CD4-positive, alpha-beta T cell (primary cell): ENCODE data around the gene RAD18. TPM values are rescaled to one million over a fixed set of nuclear protein-coding genes. Genes with fewer than 3 reads are reported as not detected.
A peak's percentile ranks its signal among the peaks of the same experiment; 100 is the strongest.

Experiments used
- ATAC-seq: fragments of 200-7000 bp; cut with Tn5 transposase; one replicate; pipeline ENCODE4 v1.10.0; 2022; ENCODE audit warnings: mild to moderate bottlenecking; ENCODE audit not compliant: poor library complexity
- CTCF ChIA-PET: fragments of 350-600 bp; sonication (Branson Sonifier 250); formaldehyde crosslinking; loops from one replicate; lab custom pipeline; 2021; ENCODE audit warnings: antibody characterized with exemption, inconsistent platforms; lab: Charles Lee
- POLR2A ChIA-PET: fragments of 350-600 bp; sonication (Branson Sonifier 250); formaldehyde crosslinking; loops from one replicate; lab custom pipeline; 2021; ENCODE audit warnings: antibody characterized with exemption, inconsistent platforms; lab: Charles Lee
- DNase-seq, 14 experiments: peaks; one replicate each; pipeline ENCODE4 v3.0.0-alpha.2; 2013 to 2020; ENCODE audit warnings: mixed read lengths in 2 of 14
- H3K27ac ChIP-seq, 2 donors: one replicate each; pipeline versions ENCODE4 v1.5.1 to v1.7.0; 2013; ENCODE audit warnings: low read length in 2 of 2, low read depth in 1 of 2, mild to moderate bottlenecking in 1 of 2
- H3K27me3 ChIP-seq, 2 experiments: 1 replicate in 1 of 2; 2 replicates in 1 of 2; pipeline versions ENCODE4 v1.6.1 to v1.7.0; 2013; ENCODE audit warnings: low read length in 2 of 2, control low read depth in 1 of 2, mild to moderate bottlenecking in 1 of 2, moderate library complexity in 1 of 2; ENCODE audit not compliant: insufficient read depth in 2 of 2, control insufficient read depth in 1 of 2
- H3K36me3 ChIP-seq: one replicate; pipeline ENCODE4 v1.6.1; 2013; ENCODE audit warnings: low read length, control low read depth; ENCODE audit not compliant: insufficient read depth
- H3K4me1 ChIP-seq: one replicate; pipeline ENCODE4 v1.6.1; 2013; ENCODE audit warnings: low read length, control low read depth; ENCODE audit not compliant: insufficient read depth
- H3K4me3 ChIP-seq: one replicate; pipeline ENCODE4 v1.5.1; 2013; ENCODE audit warnings: mild to moderate bottlenecking, low read length, moderate library complexity
- H3K9me3 ChIP-seq, 2 experiments: 1 replicate in 1 of 2; 2 replicates in 1 of 2; pipeline versions ENCODE4 v1.6.1 to v1.7.0; 2013; ENCODE audit warnings: low read length in 2 of 2, mild to moderate bottlenecking in 2 of 2, control low read depth in 1 of 2, moderate library complexity in 1 of 2; ENCODE audit not compliant: control insufficient read depth in 1 of 2, insufficient read depth in 1 of 2
- H3K27ac Mint-ChIP-seq: one replicate; pipeline ENCODE4 v1.8.0; 2020; ENCODE audit warnings: mixed read lengths
- H3K27me3 Mint-ChIP-seq: one replicate; pipeline ENCODE4 v1.8.0; 2021; ENCODE audit warnings: mixed read lengths
- H3K36me3 Mint-ChIP-seq: one replicate; pipeline ENCODE4 v1.8.0; 2021; ENCODE audit warnings: low read depth, mixed read lengths
- H3K4me1 Mint-ChIP-seq: one replicate; pipeline ENCODE4 v1.8.0; 2021; ENCODE audit warnings: low read depth, mixed read lengths
- H3K4me3 Mint-ChIP-seq: one replicate; pipeline ENCODE4 v1.8.0; 2020; ENCODE audit warnings: mild to moderate bottlenecking, mixed read lengths
- H3K9me3 Mint-ChIP-seq: one replicate; pipeline ENCODE4 v1.8.0; 2020; ENCODE audit warnings: mixed read lengths
- intact Hi-C, 2 experiments: fragments of 100-400 bp; cut with DNase I in 1 of 2; cut with micrococcal nuclease in 1 of 2; formaldehyde crosslinking; loops; one replicate each; pipeline versions ENCODE4 v1.15.1 to v1.9.0; 2023 to 2025; cut with DNase I, micrococcal nuclease
- polyA plus RNA-seq, 2 donors: library from polyadenylated mRNA; unstranded; fragments of 120-200 nt; gene quantifications; one replicate each; pipeline ENCODE4 v1.2.1, GENCODE V29; 2013
- total RNA-seq, 174 experiments: library from RNA in 2 of 174; stranded (reverse) in 2 of 174; gene quantifications; one replicate each; pipeline ENCODE4 v1.2.3 and lab custom pipeline; 2021 to 2026
- TF ChIP-seq, protein P1 (sequence below): fragments of 200-600 bp; IDR thresholded peaks from one replicate; pipeline ENCODE4 v1.8.0; 2022; ENCODE audit warnings: antibody characterized with exemption, mild to moderate bottlenecking

RAD18 gene, protein sequence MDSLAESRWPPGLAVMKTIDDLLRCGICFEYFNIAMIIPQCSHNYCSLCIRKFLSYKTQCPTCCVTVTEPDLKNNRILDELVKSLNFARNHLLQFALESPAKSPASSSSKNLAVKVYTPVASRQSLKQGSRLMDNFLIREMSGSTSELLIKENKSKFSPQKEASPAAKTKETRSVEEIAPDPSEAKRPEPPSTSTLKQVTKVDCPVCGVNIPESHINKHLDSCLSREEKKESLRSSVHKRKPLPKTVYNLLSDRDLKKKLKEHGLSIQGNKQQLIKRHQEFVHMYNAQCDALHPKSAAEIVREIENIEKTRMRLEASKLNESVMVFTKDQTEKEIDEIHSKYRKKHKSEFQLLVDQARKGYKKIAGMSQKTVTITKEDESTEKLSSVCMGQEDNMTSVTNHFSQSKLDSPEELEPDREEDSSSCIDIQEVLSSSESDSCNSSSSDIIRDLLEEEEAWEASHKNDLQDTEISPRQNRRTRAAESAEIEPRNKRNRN
- total RNA-seq = 10 to 100 TPM in 1 of 2 experiments, 1 to 10 TPM in 1; 9.6 to 10.0 TPM
- 8.6 TPM for polyA plus RNA-seq (2013, experiment 1 of 2)
- polyA plus RNA-seq (2013, experiment 2 of 2) = 7.3 TPM
- total RNA-seq (lab: John Stamatoyannopoulos, UW) = 14.1 to 98.0 (median 27.1) reads per million in 172 experiments

GRCh38 chr3:8963137-8963853 lies at the start of gene RAD18:
Gene RAD18, minus strand, starts transcription at chr3:8963472. Its CDS starts 87 bp downstream, at chr3:8963385.
- peak within 1 kb of the TSS; percentile 80 to 92 for H3K27ac ChIP-seq
- peaks cover 15% of the 10 kb centered on the region for H3K4me1 ChIP-seq
- no peaks in the 10 kb centered on the region for H3K9me3 ChIP-seq
- Mint-ChIP-seq H3K9me3 (no peaks in the 10 kb centered on the region), H3K36me3 (peaks cover 19% of the 10 kb centered on the region), H3K27me3 (peaks cover 1% of the 10 kb centered on the region), H3K4me3 (peak within 1 kb of the TSS; percentile 97), H3K27ac (peak within 1 kb of the TSS; percentile 95), H3K4me1 (peaks cover 43% of the 10 kb centered on the region)
- CTCF ChIA-PET = no interaction called here
- ATAC-seq (peak; percentile 93), DNase-seq (peak; percentile 87 to 96 (median 90))
- no peaks in the 10 kb centered on the region for H3K36me3 ChIP-seq
- H3K27me3 ChIP-seq = no peaks in the 10 kb centered on the region
- H3K4me3 ChIP-seq = peak within 1 kb of the TSS; percentile 88
- POLR2A ChIA-PET = interaction anchor here (0.6 to 2.7 kb wide), 4 partner anchors 243 to 686 kb away, joined by 3 to 10 read pairs (median 3); partner anchors contain the start of genes MTMR14 and THUMPD3
- TF ChIP-seq, protein P1, sequence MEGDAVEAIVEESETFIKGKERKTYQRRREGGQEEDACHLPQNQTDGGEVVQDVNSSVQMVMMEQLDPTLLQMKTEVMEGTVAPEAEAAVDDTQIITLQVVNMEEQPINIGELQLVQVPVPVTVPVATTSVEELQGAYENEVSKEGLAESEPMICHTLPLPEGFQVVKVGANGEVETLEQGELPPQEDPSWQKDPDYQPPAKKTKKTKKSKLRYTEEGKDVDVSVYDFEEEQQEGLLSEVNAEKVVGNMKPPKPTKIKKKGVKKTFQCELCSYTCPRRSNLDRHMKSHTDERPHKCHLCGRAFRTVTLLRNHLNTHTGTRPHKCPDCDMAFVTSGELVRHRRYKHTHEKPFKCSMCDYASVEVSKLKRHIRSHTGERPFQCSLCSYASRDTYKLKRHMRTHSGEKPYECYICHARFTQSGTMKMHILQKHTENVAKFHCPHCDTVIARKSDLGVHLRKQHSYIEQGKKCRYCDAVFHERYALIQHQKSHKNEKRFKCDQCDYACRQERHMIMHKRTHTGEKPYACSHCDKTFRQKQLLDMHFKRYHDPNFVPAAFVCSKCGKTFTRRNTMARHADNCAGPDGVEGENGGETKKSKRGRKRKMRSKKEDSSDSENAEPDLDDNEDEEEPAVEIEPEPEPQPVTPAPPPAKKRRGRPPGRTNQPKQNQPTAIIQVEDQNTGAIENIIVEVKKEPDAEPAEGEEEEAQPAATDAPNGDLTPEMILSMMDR = no peak
- intact Hi-C loops = loop anchor here in 1 of 2 experiments (5.0 kb wide), 1 partner anchor 769 kb away; the partner anchor contains the start of gene BRPF1

GRCh38 chr3:9012521-9012920 lies 49.2 kb upstream of the RAD18 start:
- no peaks in the 10 kb centered on the region for H3K27me3 ChIP-seq
- no peak overlapping the region for H3K27ac ChIP-seq
- ChIA-PET CTCF (no interaction called here), POLR2A (interaction anchor here (0.5 to 0.6 kb wide), 2 partner anchors 9 to 827 kb away, joined by 3 read pairs; no protein-coding TSS in a partner anchor)
- H3K36me3 ChIP-seq = no peaks in the 10 kb centered on the region
- DNase-seq = no peak
- no peak overlapping the region for H3K4me3 ChIP-seq
- intact Hi-C loops = no loop called here
- H3K27ac Mint-ChIP-seq = no peak overlapping the region
- H3K27me3 Mint-ChIP-seq = no peaks in the 10 kb centered on the region
- H3K36me3 Mint-ChIP-seq = no peaks in the 10 kb centered on the region
- TF ChIP-seq, protein P1 = no peak
- peaks cover 13% of the 10 kb centered on the region for H3K4me1 Mint-ChIP-seq
- H3K9me3 Mint-ChIP-seq = no peaks in the 10 kb centered on the region
- H3K4me1 ChIP-seq = no peaks in the 10 kb centered on the region
- no peaks in the 10 kb centered on the region for H3K9me3 ChIP-seq
- no peak for ATAC-seq
- no peak overlapping the region for H3K4me3 Mint-ChIP-seq

- TF ChIP-seq, protein P1 = no peak
- intact Hi-C loops = no loop called here
- ATAC-seq (no peak), DNase-seq (no peak)
- H3K27me3 Mint-ChIP-seq = no peaks in the 10 kb centered on the region
- no peaks in the 10 kb centered on the region for H3K9me3 Mint-ChIP-seq
- no peak overlapping the region for H3K4me3 Mint-ChIP-seq
- H3K9me3 ChIP-seq = no peaks in the 10 kb centered on the region
- H3K36me3 ChIP-seq = no peaks in the 10 kb centered on the region
- H3K27ac Mint-ChIP-seq = no peak overlapping the region
- H3K36me3 Mint-ChIP-seq = no peaks in the 10 kb centered on the region
- H3K27me3 ChIP-seq = no peaks in the 10 kb centered on the region
- CTCF ChIA-PET = no interaction called here
- no peaks in the 10 kb centered on the region for H3K4me1 ChIP-seq
- H3K4me3 ChIP-seq = no peak overlapping the region
- peaks cover 13% of the 10 kb centered on the region for H3K4me1 Mint-ChIP-seq
- H3K27ac ChIP-seq = no peak overlapping the region
- POLR2A ChIA-PET = no interaction called here
Measured at GRCh38 chr3:9009976-9010545, 46.8 kb upstream of the RAD18 start.
